WERI-Rb-1 (cell line): Measurements from ENCODE around the gene AMBRA1.

Experiments used
- DNase-seq: peaks from one replicate; pipeline ENCODE4 v3.0.0-alpha.2; 2020
- H3K27ac ChIP-seq: fragments of 250-450 bp; sonication (Bioruptor Pico); 2 replicates; pipeline ENCODE4 v1.5.1; 2020; ENCODE audit warnings: mild to moderate bottlenecking, moderate library complexity
- H3K27me3 ChIP-seq: fragments of 250-450 bp; sonication (Bioruptor Pico); 2 replicates; pipeline ENCODE4 v1.5.1; 2021; ENCODE audit warnings: mild to moderate bottlenecking, low read depth, moderate library complexity; ENCODE audit not compliant: insufficient read depth, severe bottlenecking
- H3K36me3 ChIP-seq: fragments of 250-450 bp; sonication (Bioruptor Pico); 2 replicates; pipeline ENCODE4 v1.5.1; 2020; ENCODE audit warnings: mild to moderate bottlenecking, moderate library complexity
- H3K4me3 ChIP-seq: 2 replicates; pipeline ENCODE4 v1.5.1; 2011; ENCODE audit warnings: low read depth, mild to moderate bottlenecking, control low read depth, low read length
- H3K9me3 ChIP-seq: fragments of 250-450 bp; sonication (Bioruptor Pico); 2 replicates; pipeline ENCODE4 v1.5.1; 2021; ENCODE audit warnings: mild to moderate bottlenecking, moderate library complexity; ENCODE audit not compliant: severe bottlenecking
- CTCF ChIP-seq: IDR thresholded peaks from 2 replicates; pipeline ENCODE4 v1.5.1; 2011; ENCODE audit warnings: low read depth, mild to moderate bottlenecking, control low read depth, inconsistent platforms, low read length

Gene AMBRA1

DNA sequence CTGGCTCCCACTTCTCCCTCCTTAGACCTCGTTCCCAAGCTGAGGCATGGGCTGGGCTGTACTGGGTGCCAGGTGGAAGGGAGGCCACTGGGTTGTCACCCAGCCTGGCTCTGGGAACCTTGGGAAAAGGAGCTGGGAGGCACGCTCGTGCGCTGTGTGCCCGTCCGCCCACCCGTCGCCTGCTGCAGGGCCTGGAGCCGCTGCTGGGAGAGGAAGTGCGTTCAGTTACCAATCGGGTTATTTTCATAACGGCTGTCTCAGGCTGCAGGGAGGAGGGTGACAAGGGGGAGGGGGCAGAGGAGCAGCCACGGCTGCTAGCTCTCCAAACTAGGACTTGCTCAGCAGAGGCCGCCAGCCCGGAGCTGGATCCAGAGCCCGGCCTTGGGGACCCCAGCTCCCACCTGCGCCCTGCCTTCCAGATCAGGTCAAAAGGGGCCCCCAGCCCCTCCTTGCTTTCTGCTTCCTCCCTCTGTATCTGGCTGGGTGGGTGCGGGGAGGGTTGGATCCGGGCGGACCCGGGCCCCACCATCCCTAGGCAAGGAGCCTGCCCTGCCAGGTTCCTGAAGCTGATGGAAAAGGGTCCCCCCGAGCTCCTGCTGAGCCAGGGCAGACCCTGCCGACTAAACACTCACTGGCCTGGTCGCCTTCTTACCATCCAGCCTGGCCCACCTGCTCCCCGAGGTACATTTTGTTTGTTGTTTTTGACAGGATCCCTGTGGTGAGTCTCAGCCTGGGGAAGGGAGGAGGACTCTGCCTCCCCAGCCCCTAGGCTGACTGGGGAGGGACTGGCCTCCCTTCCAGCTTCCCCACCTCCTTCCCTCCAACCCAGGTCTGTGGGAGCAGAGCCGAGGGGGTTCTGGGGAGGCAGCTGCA, 232.3 kb downstream of the AMBRA1 start:
- peak overlapping the region; percentile 86 for H3K27ac ChIP-seq
- TF ChIP-seq CTCF: no peak
- no peaks in the 10 kb centered on the region for H3K9me3 ChIP-seq
- peak overlapping the region; percentile 25 for H3K4me3 ChIP-seq
- DNase-seq: peak; percentile 79
- peaks cover 4% of the 10 kb centered on the region; the same call in 1 of the 2 replicates for H3K36me3 ChIP-seq
- H3K27me3 ChIP-seq: no peaks in the 10 kb centered on the region

DNA sequence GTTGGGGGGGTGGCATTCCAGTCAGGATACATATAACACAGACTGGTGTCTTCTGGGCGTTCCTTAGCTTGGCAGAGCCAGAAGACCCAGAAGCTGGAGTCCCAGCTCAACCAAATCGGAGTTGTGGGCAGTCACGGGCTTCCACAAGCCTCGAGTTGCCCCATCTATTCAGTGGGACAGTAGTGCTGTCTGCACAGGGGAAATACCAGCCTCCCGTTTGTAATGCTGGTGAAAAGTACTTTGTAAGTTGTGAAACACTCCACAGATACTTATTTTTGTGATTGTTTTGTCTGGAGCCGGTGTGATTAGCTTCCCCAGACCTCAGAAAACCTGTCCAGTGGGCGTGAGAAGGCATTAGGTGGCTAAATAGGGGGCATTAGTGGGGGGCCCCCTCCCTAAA, 232.9 kb downstream of the AMBRA1 start:
- DNase-seq: no peak
- H3K9me3 ChIP-seq: no peaks in the 10 kb centered on the region
- H3K27ac ChIP-seq: peak overlapping the region; percentile 86
- H3K36me3 ChIP-seq: peaks cover 4% of the 10 kb centered on the region; the same call in 1 of the 2 replicates
- no peak for TF ChIP-seq CTCF
- H3K27me3 ChIP-seq: no peaks in the 10 kb centered on the region
- H3K4me3 ChIP-seq: peak overlapping the region; percentile 25

- Histone ChIP-seq H3K27ac (no peak overlapping the region), H3K4me3 (no peak overlapping the region)
- no peak for TF ChIP-seq CTCF
Measured at GRCh38 chr11:46359953-46360352, 233.9 kb downstream of the AMBRA1 start.

DNA sequence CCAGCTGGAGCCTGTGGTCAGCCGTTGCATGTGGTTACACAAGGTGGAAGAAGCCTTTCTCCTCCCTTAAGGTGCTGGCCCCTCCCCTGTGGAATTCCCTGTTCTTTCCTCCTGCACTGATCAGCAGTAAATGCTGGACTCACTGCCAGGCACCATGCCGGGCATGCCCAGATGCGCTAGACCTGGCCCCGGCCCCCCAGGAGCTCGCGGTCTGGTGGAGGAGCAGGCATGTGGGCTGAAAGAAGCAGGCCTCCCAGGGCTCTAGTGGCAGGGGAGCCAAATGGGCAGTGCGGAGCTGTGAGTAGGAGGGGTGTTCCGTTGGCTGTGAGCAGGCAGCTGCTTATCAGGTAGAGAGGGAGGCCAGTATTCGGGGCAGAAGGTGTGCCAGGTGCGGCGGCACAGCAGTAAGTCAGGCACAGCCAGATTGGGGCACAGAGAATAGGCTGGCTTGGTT, 236.3 kb downstream of the AMBRA1 start:
- no peak for DNase-seq
- Histone ChIP-seq H3K27ac (no peak overlapping the region), H3K9me3 (no peaks in the 10 kb centered on the region), H3K27me3 (no peaks in the 10 kb centered on the region), H3K36me3 (peaks cover 17% of the 10 kb centered on the region), H3K4me3 (no peak overlapping the region)
- no peak for TF ChIP-seq CTCF

More at GRCh38 chr11:46359953-46360352, 233.9 kb downstream of the AMBRA1 start:
- H3K36me3 ChIP-seq: peaks cover 4% of the 10 kb centered on the region; the same call in 1 of the 2 replicates
- no peaks in the 10 kb centered on the region for H3K9me3 ChIP-seq
- DNase-seq: no peak
- no peaks in the 10 kb centered on the region for H3K27me3 ChIP-seq

- no peaks in the 10 kb centered on the region for H3K9me3 ChIP-seq
- TF ChIP-seq CTCF: no peak
- H3K4me3 ChIP-seq: no peak overlapping the region
- no peak overlapping the region for H3K27ac ChIP-seq
- H3K36me3 ChIP-seq: peaks cover 15% of the 10 kb centered on the region
- no peak for DNase-seq
- H3K27me3 ChIP-seq: no peaks in the 10 kb centered on the region
Measured at GRCh38 chr11:46356924-46357482, 236.8 kb downstream of the AMBRA1 start.
